Suprapubic skin (tissue), 4 donors: Measurements from ENCODE around the gene SMOC2.

ENCODE experiments used
- CTCF ChIP-seq, 2 donors: fragments of 200-600 bp in 1 of 2; fragments of 450-650 bp in 1 of 2; sonication (generic) in 1 of 2; IDR thresholded peaks; one replicate each; pipeline ENCODE4 v1.5.1; 2016 to 2019; ENCODE audit warnings: antibody characterized with exemption in 2 of 2, mild to moderate bottlenecking in 1 of 2, moderate library complexity in 1 of 2
- EP300 ChIP-seq: sonication (generic); formaldehyde crosslinking; IDR thresholded peaks from one replicate; pipeline ENCODE4 v1.6.1; 2017; ENCODE audit warnings: antibody characterized with exemption
- POLR2A ChIP-seq, 2 donors: fragments of 450-650 bp; IDR thresholded peaks; one replicate each; pipeline ENCODE4 v1.6.1; 2017; ENCODE audit warnings: antibody characterized with exemption in 2 of 2, mild to moderate bottlenecking in 2 of 2, moderate library complexity in 2 of 2
- POLR2AphosphoS5 ChIP-seq, 3 donors: sonication (generic); formaldehyde crosslinking; IDR thresholded peaks; one replicate each; pipeline ENCODE4 v1.6.1; 2017; ENCODE audit warnings: antibody characterized with exemption in 3 of 3

DNA sequence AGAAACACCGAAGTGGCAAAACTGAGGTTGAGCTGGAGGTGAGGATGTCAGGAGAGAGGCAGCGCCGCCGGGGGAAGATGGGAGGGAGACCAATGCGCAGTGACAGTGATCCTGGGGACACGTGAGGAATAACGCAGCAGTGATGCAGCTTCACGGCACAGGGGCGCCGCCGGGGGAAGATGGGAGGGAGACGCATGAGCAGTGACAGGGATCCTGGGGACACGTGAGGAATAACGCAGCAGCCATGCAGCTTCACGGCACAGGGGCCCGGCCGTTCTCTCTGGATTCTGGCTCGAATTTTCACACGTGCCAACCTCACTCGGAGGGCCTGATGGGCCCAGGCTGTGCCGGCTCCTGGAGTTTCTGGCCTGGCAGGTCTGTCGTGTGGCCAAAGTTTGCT is 94.7 kb downstream of the SMOC2 start:
- no peak for TF ChIP-seq POLR2A (IDR thresholded peaks at IDR 0.05)
- TF ChIP-seq CTCF (IDR thresholded peaks at IDR 0.05), result no peak
- no peak for TF ChIP-seq POLR2AphosphoS5 (IDR thresholded peaks at IDR 0.05)
- no peak for TF ChIP-seq EP300
